PC-9 (cell line): Measurements from ENCODE around the gene PRPF39.

Experiments
- EZH2 ChIP-seq: fragments of 200-600 bp; sonication (generic); IDR thresholded peaks from 2 replicates; pipeline ENCODE4 v1.8.0; 2017; ENCODE audit warnings: antibody characterized with exemption, low read depth
- TF ChIP-seq, protein P1 (sequence below): fragments of 200-600 bp; sonication (generic); conservative IDR thresholded peaks from 2 replicates; pipeline ENCODE4 v1.6.1; 2017; ENCODE audit warnings: mixed run types, antibody characterized with exemption, mild to moderate bottlenecking, moderate library complexity

DNA sequence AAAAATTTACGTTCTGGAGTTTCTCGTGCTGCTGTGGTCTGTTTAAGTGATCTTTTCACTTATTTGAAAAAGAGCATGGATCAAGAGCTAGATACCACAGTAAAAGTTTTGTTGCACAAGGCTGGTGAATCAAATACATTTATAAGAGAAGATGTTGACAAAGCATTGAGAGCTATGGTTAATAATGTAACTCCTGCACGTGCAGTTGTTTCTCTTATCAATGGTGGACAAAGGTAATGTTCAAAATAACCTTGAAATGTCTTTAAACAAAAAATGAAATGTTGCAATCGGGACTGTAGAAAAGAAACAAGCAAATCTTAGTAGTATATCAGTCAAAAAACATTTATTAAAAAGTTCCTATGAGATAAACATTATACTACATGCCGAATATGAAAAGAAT is 39.3 kb upstream of the PRPF39 start:
- TF ChIP-seq, protein P1, sequence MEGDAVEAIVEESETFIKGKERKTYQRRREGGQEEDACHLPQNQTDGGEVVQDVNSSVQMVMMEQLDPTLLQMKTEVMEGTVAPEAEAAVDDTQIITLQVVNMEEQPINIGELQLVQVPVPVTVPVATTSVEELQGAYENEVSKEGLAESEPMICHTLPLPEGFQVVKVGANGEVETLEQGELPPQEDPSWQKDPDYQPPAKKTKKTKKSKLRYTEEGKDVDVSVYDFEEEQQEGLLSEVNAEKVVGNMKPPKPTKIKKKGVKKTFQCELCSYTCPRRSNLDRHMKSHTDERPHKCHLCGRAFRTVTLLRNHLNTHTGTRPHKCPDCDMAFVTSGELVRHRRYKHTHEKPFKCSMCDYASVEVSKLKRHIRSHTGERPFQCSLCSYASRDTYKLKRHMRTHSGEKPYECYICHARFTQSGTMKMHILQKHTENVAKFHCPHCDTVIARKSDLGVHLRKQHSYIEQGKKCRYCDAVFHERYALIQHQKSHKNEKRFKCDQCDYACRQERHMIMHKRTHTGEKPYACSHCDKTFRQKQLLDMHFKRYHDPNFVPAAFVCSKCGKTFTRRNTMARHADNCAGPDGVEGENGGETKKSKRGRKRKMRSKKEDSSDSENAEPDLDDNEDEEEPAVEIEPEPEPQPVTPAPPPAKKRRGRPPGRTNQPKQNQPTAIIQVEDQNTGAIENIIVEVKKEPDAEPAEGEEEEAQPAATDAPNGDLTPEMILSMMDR, result no peak
- TF ChIP-seq EZH2, result no peak
